HepG2 (cell line): ENCODE data around the gene TOP2A. TPM values are rescaled to one million over a fixed set of nuclear protein-coding genes. Genes with fewer than 3 reads are reported as not detected.

Experiments used
- CEBPB ChIP-seq: IDR thresholded peaks from 2 replicates; pipeline ENCODE4 v1.6.1; 2011; ENCODE audit warnings: low read depth, low read length, improper control_type of control experiment, borderline replicate concordance
- EEA1 ChIP-seq: sonication (generic); formaldehyde crosslinking; IDR thresholded peaks from 2 replicates; pipeline ENCODE4 v1.5.1; 2020; ENCODE audit warnings: mild to moderate bottlenecking, missing genetic modification reagents, borderline replicate concordance
- FOXA3 ChIP-seq: IDR thresholded peaks from 2 replicates; pipeline ENCODE4 v1.6.1; 2016; ENCODE audit warnings: missing genetic modification reagents, missing compliant biosample characterization
- GATA4 ChIP-seq: sonication (generic); IDR thresholded peaks from 2 replicates; pipeline ENCODE4 v1.6.1; 2016; ENCODE audit warnings: antibody characterized with exemption, low read depth, borderline replicate concordance
- GPBP1L1 ChIP-seq: sonication (generic); formaldehyde crosslinking; IDR thresholded peaks from 2 replicates; pipeline ENCODE4 v1.5.0; 2020; ENCODE audit warnings: mild to moderate bottlenecking, missing genetic modification reagents
- HNRNPUL1 ChIP-seq: fragments of 200-400 bp; formaldehyde crosslinking; IDR thresholded peaks from 2 replicates; pipeline ENCODE4 v1.6.1; 2017; ENCODE audit warnings: low read depth, mild to moderate bottlenecking, low read length, moderate library complexity
- NR3C1 ChIP-seq: sonication (generic); formaldehyde crosslinking; IDR thresholded peaks from 2 replicates; pipeline ENCODE4 v1.4.0; 2020; ENCODE audit warnings: missing genetic modification reagents
- POGK ChIP-seq: sonication (generic); formaldehyde crosslinking; conservative IDR thresholded peaks from 2 replicates; pipeline ENCODE4 v1.8.0; 2022; ENCODE audit warnings: mild to moderate bottlenecking, moderate library complexity, missing genetic modification reagents
- RAD51 ChIP-seq: fragments of 450-650 bp; IDR thresholded peaks from 2 replicates; pipeline ENCODE4 v1.6.1; 2016; ENCODE audit warnings: borderline replicate concordance
- REL ChIP-seq: sonication (generic); formaldehyde crosslinking; conservative IDR thresholded peaks from 2 replicates; pipeline ENCODE4 v1.8.0; 2022; ENCODE audit warnings: mild to moderate bottlenecking, missing genetic modification reagents, moderate library complexity
- RXRA ChIP-seq: sonication (generic); formaldehyde crosslinking; IDR thresholded peaks from 2 replicates; pipeline ENCODE4 v1.5.1; 2020; ENCODE audit warnings: missing genetic modification reagents
- ZMAT3 ChIP-seq: sonication (generic); formaldehyde crosslinking; conservative IDR thresholded peaks from 2 replicates; pipeline ENCODE4 v1.7.0; 2021; ENCODE audit warnings: missing genetic modification reagents
- ZNF264 ChIP-seq: sonication (generic); formaldehyde crosslinking; IDR thresholded peaks from 2 replicates; pipeline ENCODE4 v1.4.0; 2020; ENCODE audit warnings: missing genetic modification reagents
- ZNF672 ChIP-seq: sonication (generic); formaldehyde crosslinking; IDR thresholded peaks from 2 replicates; pipeline ENCODE4 v1.8.1; 2022; ENCODE audit warnings: missing genetic modification reagents
- polyA plus RNA-seq, 8 experiments: library from polyadenylated mRNA; depleted of rRNA in 3 of 8; stranded (reverse) in 7 of 8; unstranded in 1 of 8; fragments of >200 nt; fragmentation: Illumina TruSeq in 4 of 8; extraction: Trizol in 4 of 8; gene quantifications; 2 replicates each; pipeline versions ENCODE4 v1.2.1 to v1.2.3, GENCODE V29; 2011 to 2016; ENCODE audit warnings: low read depth in 4 of 8, missing spikeins in 1 of 8, mixed read lengths in 1 of 8; ENCODE audit not compliant: insufficient read depth in 1 of 8
- total RNA-seq, 5 experiments: library from RNA; depleted of rRNA; stranded (reverse); fragments of >200 nt; fragmentation: Illumina TruSeq; extraction: Trizol; gene quantifications; 2 replicates each; pipeline ENCODE4 v1.2.3, GENCODE V29; 2016; ENCODE audit warnings: low read depth in 1 of 5
- TF ChIP-seq, protein P1 (sequence below): IDR thresholded peaks from 2 replicates; pipeline ENCODE4 v1.6.1; 2016; ENCODE audit warnings: mild to moderate bottlenecking, missing biosample characterization, missing genetic modification reagents
- TF ChIP-seq, protein P2 (sequence below): sonication (generic); formaldehyde crosslinking; IDR thresholded peaks from 2 replicates; pipeline ENCODE4 v1.4.0; 2020; ENCODE audit warnings: missing genetic modification reagents, borderline replicate concordance
- TF ChIP-seq, protein P3 (sequence below), 2 experiments: sonication (generic) in 1 of 2; formaldehyde crosslinking in 1 of 2; IDR thresholded peaks; 2 replicates each; pipeline versions ENCODE4 v1.5.1 to v1.6.1; 2011 to 2020; ENCODE audit warnings: borderline replicate concordance in 1 of 2, low read depth in 1 of 2, low read length in 1 of 2, mild to moderate bottlenecking in 1 of 2, missing genetic modification reagents in 1 of 2, moderate library complexity in 1 of 2
- TF ChIP-seq, protein P4 (sequence below): sonication (generic); formaldehyde crosslinking; IDR thresholded peaks from 2 replicates; pipeline ENCODE4 v1.4.0; 2020; ENCODE audit warnings: missing genetic modification reagents, borderline replicate concordance

The TOP2A gene
- total and polyA plus RNA-seq, 2 of the 13 experiments (the other 11 are each of a cell fraction or from before 2014, with no cell fraction given): 108 to 327 TPM

DNA sequence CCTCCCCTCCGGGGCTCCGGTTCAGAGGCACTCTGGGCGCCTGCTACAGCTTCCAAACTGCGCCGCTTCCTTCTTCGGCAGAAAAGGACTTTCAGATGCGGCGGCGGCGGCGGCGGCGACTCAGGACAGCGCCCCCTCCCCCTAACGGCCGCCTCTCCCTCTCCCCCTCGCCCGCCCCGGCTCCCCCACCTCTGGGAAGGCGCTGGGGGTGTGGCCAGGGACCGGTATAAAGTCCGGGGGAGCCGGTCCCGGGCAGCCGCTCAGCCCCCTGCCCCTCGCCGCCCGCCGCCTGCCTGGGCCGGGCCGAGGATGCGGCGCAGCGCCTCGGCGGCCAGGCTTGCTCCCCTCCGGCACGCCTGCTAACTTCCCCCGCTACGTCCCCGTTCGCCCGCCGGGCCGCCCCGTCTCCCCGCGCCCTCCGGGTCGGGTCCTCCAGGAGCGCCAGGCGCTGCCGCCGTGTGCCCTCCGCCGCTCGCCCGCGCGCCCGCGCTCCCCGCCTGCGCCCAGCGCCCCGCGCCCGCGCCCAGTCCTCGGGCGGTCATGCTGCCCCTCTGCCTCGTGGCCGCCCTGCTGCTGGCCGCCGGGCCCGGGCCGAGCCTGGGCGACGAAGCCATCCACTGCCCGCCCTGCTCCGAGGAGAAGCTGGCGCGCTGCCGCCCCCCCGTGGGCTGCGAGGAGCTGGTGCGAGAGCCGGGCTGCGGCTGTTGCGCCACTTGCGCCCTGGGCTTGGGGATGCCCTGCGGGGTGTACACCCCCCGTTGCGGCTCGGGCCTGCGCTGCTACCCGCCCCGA lies 25.7 kb upstream of the TOP2A start, which contains the start of gene IGFBP4 (continued):
- no peak for TF ChIP-seq NR3C1 (CRISPR knock-in tag)
- no peak for TF ChIP-seq RAD51
- TF ChIP-seq EEA1 (CRISPR knock-in tag): peak; percentile 70; the same call in 1 of the 2 replicates
- TF ChIP-seq ZNF672 (CRISPR knock-in tag): peak; percentile 90; the same call in 1 of the 2 replicates
- TF ChIP-seq, protein P1, sequence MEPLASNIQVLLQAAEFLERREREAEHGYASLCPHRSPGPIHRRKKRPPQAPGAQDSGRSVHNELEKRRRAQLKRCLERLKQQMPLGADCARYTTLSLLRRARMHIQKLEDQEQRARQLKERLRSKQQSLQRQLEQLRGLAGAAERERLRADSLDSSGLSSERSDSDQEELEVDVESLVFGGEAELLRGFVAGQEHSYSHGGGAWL (CRISPR knock-in tag): peak; percentile 84; the same call in 1 of the 2 replicates
- TF ChIP-seq, protein P2, sequence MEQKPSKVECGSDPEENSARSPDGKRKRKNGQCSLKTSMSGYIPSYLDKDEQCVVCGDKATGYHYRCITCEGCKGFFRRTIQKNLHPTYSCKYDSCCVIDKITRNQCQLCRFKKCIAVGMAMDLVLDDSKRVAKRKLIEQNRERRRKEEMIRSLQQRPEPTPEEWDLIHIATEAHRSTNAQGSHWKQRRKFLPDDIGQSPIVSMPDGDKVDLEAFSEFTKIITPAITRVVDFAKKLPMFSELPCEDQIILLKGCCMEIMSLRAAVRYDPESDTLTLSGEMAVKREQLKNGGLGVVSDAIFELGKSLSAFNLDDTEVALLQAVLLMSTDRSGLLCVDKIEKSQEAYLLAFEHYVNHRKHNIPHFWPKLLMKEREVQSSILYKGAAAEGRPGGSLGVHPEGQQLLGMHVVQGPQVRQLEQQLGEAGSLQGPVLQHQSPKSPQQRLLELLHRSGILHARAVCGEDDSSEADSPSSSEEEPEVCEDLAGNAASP (CRISPR knock-in tag): peak; percentile 61; the same call in 1 of the 2 replicates
- no peak for TF ChIP-seq GPBP1L1 (CRISPR knock-in tag)
- TF ChIP-seq RXRA (CRISPR knock-in tag): peak; percentile 75
- no peak for TF ChIP-seq ZMAT3
- peak; percentile 43 for TF ChIP-seq FOXA3 (CRISPR knock-in tag)
- TF ChIP-seq POGK (CRISPR knock-in tag): peak; percentile 85
- peak; percentile 84 for TF ChIP-seq CEBPB
- TF ChIP-seq REL (CRISPR knock-in tag): peak; percentile 95
- TF ChIP-seq GATA4: no peak
- TF ChIP-seq ZNF264 (CRISPR knock-in tag): peak; percentile 74
- TF ChIP-seq, protein P3, sequence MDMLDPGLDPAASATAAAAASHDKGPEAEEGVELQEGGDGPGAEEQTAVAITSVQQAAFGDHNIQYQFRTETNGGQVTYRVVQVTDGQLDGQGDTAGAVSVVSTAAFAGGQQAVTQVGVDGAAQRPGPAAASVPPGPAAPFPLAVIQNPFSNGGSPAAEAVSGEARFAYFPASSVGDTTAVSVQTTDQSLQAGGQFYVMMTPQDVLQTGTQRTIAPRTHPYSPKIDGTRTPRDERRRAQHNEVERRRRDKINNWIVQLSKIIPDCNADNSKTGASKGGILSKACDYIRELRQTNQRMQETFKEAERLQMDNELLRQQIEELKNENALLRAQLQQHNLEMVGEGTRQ (IDR thresholded peaks at IDR 0.05; ENCODE audit: low read depth, low read length): no peak
- TF ChIP-seq, protein P3 (CRISPR knock-in tag; IDR thresholded peaks at IDR 0.05; ENCODE audit: borderline replicate concordance): no peak
- no peak for TF ChIP-seq HNRNPUL1
- TF ChIP-seq, protein P4, sequence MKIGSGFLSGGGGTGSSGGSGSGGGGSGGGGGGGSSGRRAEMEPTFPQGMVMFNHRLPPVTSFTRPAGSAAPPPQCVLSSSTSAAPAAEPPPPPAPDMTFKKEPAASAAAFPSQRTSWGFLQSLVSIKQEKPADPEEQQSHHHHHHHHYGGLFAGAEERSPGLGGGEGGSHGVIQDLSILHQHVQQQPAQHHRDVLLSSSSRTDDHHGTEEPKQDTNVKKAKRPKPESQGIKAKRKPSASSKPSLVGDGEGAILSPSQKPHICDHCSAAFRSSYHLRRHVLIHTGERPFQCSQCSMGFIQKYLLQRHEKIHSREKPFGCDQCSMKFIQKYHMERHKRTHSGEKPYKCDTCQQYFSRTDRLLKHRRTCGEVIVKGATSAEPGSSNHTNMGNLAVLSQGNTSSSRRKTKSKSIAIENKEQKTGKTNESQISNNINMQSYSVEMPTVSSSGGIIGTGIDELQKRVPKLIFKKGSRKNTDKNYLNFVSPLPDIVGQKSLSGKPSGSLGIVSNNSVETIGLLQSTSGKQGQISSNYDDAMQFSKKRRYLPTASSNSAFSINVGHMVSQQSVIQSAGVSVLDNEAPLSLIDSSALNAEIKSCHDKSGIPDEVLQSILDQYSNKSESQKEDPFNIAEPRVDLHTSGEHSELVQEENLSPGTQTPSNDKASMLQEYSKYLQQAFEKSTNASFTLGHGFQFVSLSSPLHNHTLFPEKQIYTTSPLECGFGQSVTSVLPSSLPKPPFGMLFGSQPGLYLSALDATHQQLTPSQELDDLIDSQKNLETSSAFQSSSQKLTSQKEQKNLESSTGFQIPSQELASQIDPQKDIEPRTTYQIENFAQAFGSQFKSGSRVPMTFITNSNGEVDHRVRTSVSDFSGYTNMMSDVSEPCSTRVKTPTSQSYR: peak; percentile 1; the same call in 1 of the 2 replicates
